ENCODE results near the gene TTYH1. TPM values are rescaled to one million over a fixed set of nuclear protein-coding genes. Genes with fewer than 3 reads are reported as not detected.
A peak's percentile ranks its signal among the peaks of the same experiment; 100 is the strongest.

Gene TTYH1
- total and polyA plus RNA-seq, 2 of the 8 experiments (the other 6 are each of a cell fraction or from before 2014, with no cell fraction given) = 26.7 to 46.5 TPM

- Histone ChIP-seq H3K27ac (ENCODE audit: low read depth, low read length) (no peak overlapping the region), H3K4me3 (ENCODE audit: extremely low read depth in 1 of 4, insufficient read depth in 2 of 4, low read depth in 3 of 4, low read length in 4 of 4) (peak overlapping the region; percentile 37 to 67 (median 44)), H3K9ac (replicated peaks in 1 of 4; ENCODE audit: extremely low read depth in 1 of 4, low read depth in 3 of 4, low read length in 3 of 4) (no peak overlapping the region)
- no peak for TF ChIP-seq BCL11A (IDR thresholded peaks at IDR 0.05; ENCODE audit: low read depth in 2 of 2, low read length in 2 of 2)
- TF ChIP-seq SIX5 (IDR thresholded peaks at IDR 0.05; ENCODE audit: low read depth, low read length) = no peak
- no peak for TF ChIP-seq RFX5 (IDR thresholded peaks at IDR 0.05; ENCODE audit: borderline replicate concordance, low read depth, low read length)
- no peak for TF ChIP-seq JUND (IDR thresholded peaks at IDR 0.05; ENCODE audit: low read length)
- TF ChIP-seq JUN (IDR thresholded peaks at IDR 0.05; ENCODE audit: low read depth, low read length) = no peak
- TF ChIP-seq, protein P1, sequence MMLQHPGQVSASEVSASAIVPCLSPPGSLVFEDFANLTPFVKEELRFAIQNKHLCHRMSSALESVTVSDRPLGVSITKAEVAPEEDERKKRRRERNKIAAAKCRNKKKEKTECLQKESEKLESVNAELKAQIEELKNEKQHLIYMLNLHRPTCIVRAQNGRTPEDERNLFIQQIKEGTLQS (IDR thresholded peaks at IDR 0.05; ENCODE audit: insufficient read depth, low read depth, low read length) = no peak
- TF ChIP-seq USF2 (IDR thresholded peaks at IDR 0.05; ENCODE audit: low read length) = no peak
- 0 out of 2 replicates have a peak, but pooled peaks have one; percentile 37 for TF ChIP-seq POLR2AphosphoS5 (IDR thresholded peaks at IDR 0.05; ENCODE audit: low read depth, low read length)
- no peak for TF ChIP-seq TBP (IDR thresholded peaks at IDR 0.05; ENCODE audit: low read depth, low read length)
Observed at GRCh38 chr19:54430306-54431254, 15.3 kb downstream of the TTYH1 start.

More at GRCh38 chr19:54430306-54431254, 15.3 kb downstream of the TTYH1 start:
- Histone ChIP-seq H4K20me1 (replicated peaks in 1 of 2; ENCODE audit: control insufficient read depth in 1 of 2, insufficient read depth in 2 of 2, low read length in 2 of 2) (peaks cover 10 to 18% of the 10 kb centered on the region in 2 experiments), H4K8ac (ENCODE audit: extremely low read depth, insufficient read depth, low read length) (no peak overlapping the region), H3K4ac (replicated peaks; ENCODE audit: insufficient read length, low read depth, low read length) (no peak overlapping the region), H2BK20ac (ENCODE audit: low read length) (no peak overlapping the region), H2AFZ (ENCODE audit: low read length) (no peak overlapping the region), H3K23ac (ENCODE audit: insufficient read length) (no peak overlapping the region), H2BK120ac (replicated peaks; ENCODE audit: low read depth, low read length) (no peak overlapping the region), H2AK5ac (ENCODE audit: low read depth, low read length) (no peak overlapping the region), H4K91ac (replicated peaks; ENCODE audit: insufficient read length, low read length) (no peak overlapping the region), H3K4me2 (ENCODE audit: insufficient read depth in 1 of 2, low read depth in 2 of 2, low read length in 2 of 2) (peak overlapping the region; percentile 73 to 96), H3K27me3 (replicated peaks in 1 of 4; ENCODE audit: control insufficient read depth in 3 of 4, extremely low read depth in 1 of 4, insufficient read depth in 3 of 4, low read length in 3 of 4) (peaks cover 0 to 3% (median 0%) of the 10 kb centered on the region in 4 experiments; a peak in 2 of 7 replicates), H3K9me3 (ENCODE audit: insufficient read depth in 2 of 2, low read depth in 1 of 2, low read length in 1 of 2) (no peaks in the 10 kb centered on the region), H3K18ac (ENCODE audit: extremely low read depth, low read length) (no peak overlapping the region), H2BK12ac (ENCODE audit: low read depth, low read length) (no peak overlapping the region), H3K4me1 (replicated peaks in 1 of 4; ENCODE audit: control insufficient read depth in 3 of 4, insufficient read depth in 4 of 4, low read length in 3 of 4) (peaks cover 0 to 30% (median 12%) of the 10 kb centered on the region in 4 experiments; a peak in 6 of 7 replicates), H4K5ac (ENCODE audit: insufficient read length, low read depth, low read length) (peak overlapping the region; percentile 35), H3K79me2 (ENCODE audit: control insufficient read depth in 1 of 2, insufficient read depth in 2 of 2, low read length in 2 of 2) (no peaks in the 10 kb centered on the region), H3K56ac (replicated peaks; ENCODE audit: insufficient read length, low read depth, low read length) (no peak overlapping the region), H3K36me3 (ENCODE audit: control insufficient read depth in 2 of 4, insufficient read depth in 4 of 4, low read length in 3 of 4) (peaks cover 0 to 10% (median 1%) of the 10 kb centered on the region in 4 experiments; a peak in 3 of 8 replicates), H3K23me2 (ENCODE audit: low read depth, low read length) (peaks cover 2% of the 10 kb centered on the region), H3K14ac (ENCODE audit: insufficient read length) (no peak overlapping the region), H3K79me1 (ENCODE audit: low read depth, low read length) (peaks cover 3% of the 10 kb centered on the region; the same call in 1 of the 2 replicates), H2BK5ac (ENCODE audit: low read depth, low read length) (no peak overlapping the region), H2BK15ac (ENCODE audit: low read length) (no peak overlapping the region)
- ChIA-PET POLR2A (ENCODE audit: partially characterized antibody) (interaction anchor here (0.7 to 13.5 kb wide), 5 partner anchors 10 to 37 kb away, joined by 3 to 133 read pairs (median 7); partner anchors contain the start of genes LENG8 and TTYH1), CTCF (ENCODE audit: partially characterized antibody) (interaction anchor here (0.9 to 7.2 kb wide), 7 partner anchors 8 to 74 kb away, joined by 3 to 42 read pairs (median 26); partner anchors contain the start of gene TTYH1)
- DNase-seq (ENCODE audit: low read depth in 1 of 2, low spot score in 2 of 2) (peak in 1 of 2 experiments; percentile 94), FAIRE-seq (no peak)
- 42% methylated on average over 13 of the region's 43 CpGs; no CpG with 5 or more reads in 1 of the 2 experiments for WGBS, 2 experiments (ENCODE audit: extremely low coverage in 1 of 2, insufficient coverage in 1 of 2, insufficient read length in 1 of 2, insufficient replicate concordance in 2 of 2, low coverage in 1 of 2, low lambda C conversion rate in 2 of 2, missing lambda C conversion rate in 1 of 2)

Data from H1 (cell line).